ENCODE measurements around the gene CX3CR1.

DNA sequence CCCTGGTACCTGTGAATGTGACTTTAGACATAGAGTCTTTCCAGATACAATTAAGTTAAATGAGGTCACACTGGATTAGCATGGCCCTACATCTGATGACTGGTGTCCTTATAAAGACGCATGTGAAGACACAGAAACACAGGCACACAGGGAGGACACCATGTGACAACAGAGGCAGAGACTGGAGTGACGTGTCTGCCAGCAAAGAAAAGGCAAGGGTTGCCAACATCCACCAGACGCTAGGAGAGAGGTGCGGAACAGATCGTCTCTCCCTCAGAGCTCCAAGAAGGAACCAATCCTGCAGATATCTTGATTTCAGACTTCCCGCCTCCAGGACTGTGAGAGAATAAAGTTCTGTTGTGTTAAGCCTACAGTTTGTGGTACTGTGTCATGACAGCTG lies 42.8 kb downstream of the CX3CR1 start:
- TF ChIP-seq MXI1 (conservative IDR thresholded peaks at IDR 0.05; ENCODE audit: poor library complexity, severe bottlenecking) (no peak), POLR2AphosphoS5 (IDR thresholded peaks at IDR 0.05) (no peak), EZH2 (IDR thresholded peaks at IDR 0.05; ENCODE audit: borderline replicate concordance, insufficient read depth, low read length, poor library complexity, severe bottlenecking) (no peak)
- TF ChIP-seq, protein P1, sequence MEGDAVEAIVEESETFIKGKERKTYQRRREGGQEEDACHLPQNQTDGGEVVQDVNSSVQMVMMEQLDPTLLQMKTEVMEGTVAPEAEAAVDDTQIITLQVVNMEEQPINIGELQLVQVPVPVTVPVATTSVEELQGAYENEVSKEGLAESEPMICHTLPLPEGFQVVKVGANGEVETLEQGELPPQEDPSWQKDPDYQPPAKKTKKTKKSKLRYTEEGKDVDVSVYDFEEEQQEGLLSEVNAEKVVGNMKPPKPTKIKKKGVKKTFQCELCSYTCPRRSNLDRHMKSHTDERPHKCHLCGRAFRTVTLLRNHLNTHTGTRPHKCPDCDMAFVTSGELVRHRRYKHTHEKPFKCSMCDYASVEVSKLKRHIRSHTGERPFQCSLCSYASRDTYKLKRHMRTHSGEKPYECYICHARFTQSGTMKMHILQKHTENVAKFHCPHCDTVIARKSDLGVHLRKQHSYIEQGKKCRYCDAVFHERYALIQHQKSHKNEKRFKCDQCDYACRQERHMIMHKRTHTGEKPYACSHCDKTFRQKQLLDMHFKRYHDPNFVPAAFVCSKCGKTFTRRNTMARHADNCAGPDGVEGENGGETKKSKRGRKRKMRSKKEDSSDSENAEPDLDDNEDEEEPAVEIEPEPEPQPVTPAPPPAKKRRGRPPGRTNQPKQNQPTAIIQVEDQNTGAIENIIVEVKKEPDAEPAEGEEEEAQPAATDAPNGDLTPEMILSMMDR (IDR thresholded peaks at IDR 0.05; ENCODE audit: poor library complexity, severe bottlenecking): no peak

All from neural cell (in vitro differentiated cells).